ENCODE results near the gene EXOC4.

GRCh38 chr7:133475655-133476054, 222.8 kb downstream of the EXOC4 start:
- TF ChIP-seq POLR2A (IDR thresholded peaks at IDR 0.05): no peak
- TF ChIP-seq, protein P1, sequence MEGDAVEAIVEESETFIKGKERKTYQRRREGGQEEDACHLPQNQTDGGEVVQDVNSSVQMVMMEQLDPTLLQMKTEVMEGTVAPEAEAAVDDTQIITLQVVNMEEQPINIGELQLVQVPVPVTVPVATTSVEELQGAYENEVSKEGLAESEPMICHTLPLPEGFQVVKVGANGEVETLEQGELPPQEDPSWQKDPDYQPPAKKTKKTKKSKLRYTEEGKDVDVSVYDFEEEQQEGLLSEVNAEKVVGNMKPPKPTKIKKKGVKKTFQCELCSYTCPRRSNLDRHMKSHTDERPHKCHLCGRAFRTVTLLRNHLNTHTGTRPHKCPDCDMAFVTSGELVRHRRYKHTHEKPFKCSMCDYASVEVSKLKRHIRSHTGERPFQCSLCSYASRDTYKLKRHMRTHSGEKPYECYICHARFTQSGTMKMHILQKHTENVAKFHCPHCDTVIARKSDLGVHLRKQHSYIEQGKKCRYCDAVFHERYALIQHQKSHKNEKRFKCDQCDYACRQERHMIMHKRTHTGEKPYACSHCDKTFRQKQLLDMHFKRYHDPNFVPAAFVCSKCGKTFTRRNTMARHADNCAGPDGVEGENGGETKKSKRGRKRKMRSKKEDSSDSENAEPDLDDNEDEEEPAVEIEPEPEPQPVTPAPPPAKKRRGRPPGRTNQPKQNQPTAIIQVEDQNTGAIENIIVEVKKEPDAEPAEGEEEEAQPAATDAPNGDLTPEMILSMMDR (IDR thresholded peaks at IDR 0.05): no peak
